HAP-1 (cell line): ENCODE data around the gene MAGI3.

ENCODE experiments used
- DNase-seq, 2 experiments: peaks; one replicate each; pipeline ENCODE4 v3.0.0-alpha.2; 2016 to 2020; ENCODE audit warnings: low spot score in 2 of 2
- H3K27me3 ChIP-seq: fragments of 250-450 bp; sonication (Bioruptor Pico); 2 replicates; pipeline ENCODE4 v1.5.1; 2020; ENCODE audit warnings: low read depth, mild to moderate bottlenecking, moderate library complexity
- H3K36me3 ChIP-seq: fragments of 250-450 bp; sonication (Bioruptor Pico); replicated peaks from 2 replicates; pipeline ENCODE4 v1.5.1; 2020; ENCODE audit warnings: mild to moderate bottlenecking
- H3K4me1 ChIP-seq: fragments of 250-450 bp; sonication (Bioruptor Pico); 2 replicates; pipeline ENCODE4 v1.5.1; 2020; ENCODE audit warnings: mild to moderate bottlenecking
- H3K4me3 ChIP-seq: fragments of 250-450 bp; sonication (Bioruptor Pico); 2 replicates; pipeline ENCODE4 v1.5.1; 2020; ENCODE audit warnings: mild to moderate bottlenecking, moderate library complexity
- H3K9me3 ChIP-seq: fragments of 250-450 bp; sonication (Bioruptor Pico); 2 replicates; pipeline ENCODE4 v1.5.1; 2020; ENCODE audit warnings: mild to moderate bottlenecking, moderate library complexity
- in situ Hi-C: fragments of 300-500 bp; cut with MboI; formaldehyde crosslinking; loops from 3 replicates; pipeline ENCODE4 v1.14.3; 2020; ENCODE audit warnings: low sequenced_read_pairs, inconsistent platforms, mixed read lengths

The MAGI3 gene

DNA sequence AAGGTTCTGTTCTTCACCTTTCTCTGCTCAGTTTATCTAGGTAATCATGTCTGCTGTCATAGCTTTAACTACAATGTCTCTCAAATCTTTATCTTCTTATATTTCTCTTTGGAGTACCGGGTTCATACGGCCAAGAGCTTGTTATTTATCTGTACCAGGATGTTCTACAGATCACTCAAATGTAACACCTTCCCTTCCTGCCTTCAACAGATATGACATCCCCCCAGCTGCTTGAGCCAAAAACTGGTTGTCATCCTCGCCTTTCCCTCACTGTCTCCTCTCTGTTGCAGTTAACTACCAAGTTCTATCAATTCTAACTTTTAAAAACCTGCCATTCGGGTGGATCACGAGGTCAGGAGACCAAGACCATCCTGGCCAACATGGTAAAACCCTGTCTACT is 220.1 kb downstream of the MAGI3 start:
- Histone ChIP-seq H3K36me3 (no peaks in the 10 kb centered on the region), H3K9me3 (no peaks in the 10 kb centered on the region), H3K4me3 (no peak overlapping the region), H3K4me1 (peaks cover 7% of the 10 kb centered on the region), H3K27me3 (0 out of 2 replicates have a peak, but pooled peaks cover 2% of the 10 kb centered on the region)
- no peak for DNase-seq
- in situ Hi-C loops, result no loop called here

GRCh38 chr1:113615425-113615824 is 225.1 kb downstream of the MAGI3 start:
- Histone ChIP-seq H3K9me3 (no peaks in the 10 kb centered on the region), H3K4me3 (no peak overlapping the region), H3K36me3 (no peaks in the 10 kb centered on the region), H3K4me1 (peaks cover 23% of the 10 kb centered on the region), H3K27me3 (0 out of 2 replicates have a peak, but pooled peaks cover 2% of the 10 kb centered on the region)
- DNase-seq, result peak in 1 of 2 experiments; percentile 72
- in situ Hi-C loops, result no loop called here

DNA sequence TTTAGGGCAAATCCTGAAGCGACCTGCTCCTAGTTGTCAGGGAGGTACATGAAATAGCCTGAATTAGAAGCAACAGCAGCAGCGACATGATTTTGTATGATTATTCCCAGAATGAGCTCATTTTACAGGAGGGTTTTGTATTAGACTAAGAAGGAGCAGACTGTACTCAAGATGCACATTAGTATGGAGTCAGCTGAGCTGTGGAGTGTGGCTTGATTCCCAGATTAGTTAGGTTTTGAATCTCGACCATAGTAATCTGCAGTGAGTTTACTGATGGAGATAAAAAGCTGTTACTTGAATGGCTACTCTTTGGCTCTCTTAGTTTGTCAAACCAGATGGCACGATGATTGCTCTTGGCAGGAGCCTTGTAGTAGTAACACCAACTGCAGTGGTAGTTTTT is 225.8 kb downstream of the MAGI3 start:
- Histone ChIP-seq H3K4me1 (peaks cover 23% of the 10 kb centered on the region), H3K27me3 (0 out of 2 replicates have a peak, but pooled peaks cover 2% of the 10 kb centered on the region), H3K9me3 (no peaks in the 10 kb centered on the region), H3K4me3 (no peak overlapping the region), H3K36me3 (no peaks in the 10 kb centered on the region)
- in situ Hi-C loops, result no loop called here
- DNase-seq, result peak in 1 of 2 experiments; percentile 19

DNA sequence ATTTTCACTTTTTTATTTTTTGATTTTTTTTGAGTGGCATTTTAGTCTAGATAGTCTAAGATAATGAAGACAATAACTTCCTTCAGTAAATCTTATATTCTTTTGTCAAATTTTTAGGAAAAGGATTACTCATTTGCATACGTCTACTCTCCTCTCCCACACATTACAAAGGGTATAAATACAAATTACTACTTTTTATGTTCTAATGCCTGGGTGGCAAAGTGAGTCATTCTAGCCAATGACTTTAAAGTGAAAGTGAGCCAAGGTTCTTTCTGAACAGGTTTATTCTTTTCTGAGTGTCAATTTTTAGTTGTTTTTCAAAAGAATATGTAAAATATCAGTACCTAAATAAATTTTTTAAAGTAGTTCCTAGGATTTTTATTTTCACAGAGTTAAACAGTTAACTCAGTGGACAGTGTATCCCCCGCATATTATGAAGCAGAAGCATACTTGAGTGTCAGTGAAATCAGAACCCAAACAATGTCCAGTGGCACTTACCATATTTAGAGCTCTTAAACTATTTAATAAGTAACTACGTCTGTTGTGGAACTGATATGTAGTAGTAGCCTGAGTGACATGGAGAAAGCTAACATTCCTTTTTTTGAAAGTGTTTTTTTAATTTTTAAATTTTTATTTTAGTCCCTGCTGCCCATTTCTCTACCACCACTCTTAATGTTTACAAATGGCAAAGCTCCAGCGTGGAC is 227.3 kb downstream of the MAGI3 start:
- Histone ChIP-seq H3K27me3 (0 out of 2 replicates have a peak, but pooled peaks cover 2% of the 10 kb centered on the region), H3K4me1 (peaks cover 23% of the 10 kb centered on the region), H3K9me3 (no peaks in the 10 kb centered on the region), H3K36me3 (no peaks in the 10 kb centered on the region), H3K4me3 (no peak overlapping the region)
- in situ Hi-C loops, result no loop called here
- no peak for DNase-seq

- Histone ChIP-seq H3K36me3 (no peaks in the 10 kb centered on the region), H3K9me3 (0 out of 2 replicates have a peak, but pooled peaks cover 3% of the 10 kb centered on the region), H3K27me3 (no peaks in the 10 kb centered on the region), H3K4me3 (no peak overlapping the region), H3K4me1 (no peaks in the 10 kb centered on the region)
- DNase-seq, result no peak
- in situ Hi-C loops, result no loop called here
Measured at GRCh38 chr1:113628997-113629396, 238.7 kb downstream of the MAGI3 start.

- H3K27me3 ChIP-seq, result no peaks in the 10 kb centered on the region
- no peaks in the 10 kb centered on the region for H3K4me1 ChIP-seq
- H3K36me3 ChIP-seq, result no peaks in the 10 kb centered on the region
- DNase-seq, result no peak
- in situ Hi-C loops, result no loop called here
- no peak overlapping the region for H3K4me3 ChIP-seq
- 0 out of 2 replicates have a peak, but pooled peaks cover 3% of the 10 kb centered on the region for H3K9me3 ChIP-seq
Measured at GRCh38 chr1:113630340-113631327, 240.3 kb downstream of the MAGI3 start.

GRCh38 chr1:113641396-113641795 is 251.1 kb downstream of the MAGI3 start:
- Histone ChIP-seq H3K4me3 (no peak overlapping the region), H3K27me3 (no peaks in the 10 kb centered on the region), H3K9me3 (no peaks in the 10 kb centered on the region), H3K4me1 (no peaks in the 10 kb centered on the region), H3K36me3 (no peaks in the 10 kb centered on the region)
- in situ Hi-C loops, result no loop called here
- no peak for DNase-seq

DNA sequence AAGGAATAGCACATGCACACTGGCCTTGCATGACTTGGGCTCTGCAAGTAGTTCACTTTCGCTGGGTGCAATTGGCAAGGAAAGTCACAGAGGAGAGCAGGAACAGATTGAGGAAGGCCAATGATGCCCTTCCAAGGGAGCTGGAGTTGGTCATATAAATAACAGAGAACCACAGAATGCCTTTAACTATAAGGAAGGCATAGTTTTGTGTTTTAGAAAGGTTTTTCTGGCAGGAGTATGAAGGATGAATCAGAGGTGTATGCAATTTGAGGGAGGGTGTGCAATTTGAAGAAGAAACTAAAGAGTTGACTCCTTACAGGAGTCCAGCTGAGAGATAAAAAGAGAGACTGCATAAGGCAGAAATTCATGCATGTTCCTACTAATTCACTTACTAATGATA is 256.8 kb downstream of the MAGI3 start:
- in situ Hi-C loops, result no loop called here
- Histone ChIP-seq H3K4me3 (no peak overlapping the region), H3K4me1 (no peaks in the 10 kb centered on the region), H3K9me3 (no peaks in the 10 kb centered on the region), H3K27me3 (no peaks in the 10 kb centered on the region), H3K36me3 (no peaks in the 10 kb centered on the region)
- no peak for DNase-seq

DNA sequence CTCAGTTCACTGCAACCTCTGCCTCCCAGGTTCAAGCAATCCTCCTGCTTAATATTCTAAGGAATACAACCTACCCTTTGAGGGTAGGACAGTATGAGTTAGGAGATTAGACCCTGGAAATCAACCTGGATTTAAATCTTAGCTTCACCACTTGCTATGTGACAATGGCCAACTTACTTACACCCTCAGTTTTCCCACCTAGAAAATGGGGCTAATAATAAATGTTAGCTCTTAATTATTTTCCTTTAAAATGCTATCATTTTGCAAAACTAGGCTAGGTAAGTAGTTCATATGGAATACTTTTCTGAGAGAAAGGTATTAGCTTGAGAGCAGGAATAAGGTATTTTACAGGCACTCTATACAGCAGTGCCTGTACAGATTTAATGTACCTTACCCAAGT is 258.2 kb downstream of the MAGI3 start:
- Histone ChIP-seq H3K4me1 (no peaks in the 10 kb centered on the region), H3K4me3 (no peak overlapping the region), H3K36me3 (no peaks in the 10 kb centered on the region), H3K9me3 (no peaks in the 10 kb centered on the region), H3K27me3 (no peaks in the 10 kb centered on the region)
- DNase-seq, result no peak
- in situ Hi-C loops, result no loop called here

- DNase-seq, result no peak
- in situ Hi-C loops, result no loop called here
Measured at GRCh38 chr1:113652771-113653170, 262.5 kb downstream of the MAGI3 start.

DNA sequence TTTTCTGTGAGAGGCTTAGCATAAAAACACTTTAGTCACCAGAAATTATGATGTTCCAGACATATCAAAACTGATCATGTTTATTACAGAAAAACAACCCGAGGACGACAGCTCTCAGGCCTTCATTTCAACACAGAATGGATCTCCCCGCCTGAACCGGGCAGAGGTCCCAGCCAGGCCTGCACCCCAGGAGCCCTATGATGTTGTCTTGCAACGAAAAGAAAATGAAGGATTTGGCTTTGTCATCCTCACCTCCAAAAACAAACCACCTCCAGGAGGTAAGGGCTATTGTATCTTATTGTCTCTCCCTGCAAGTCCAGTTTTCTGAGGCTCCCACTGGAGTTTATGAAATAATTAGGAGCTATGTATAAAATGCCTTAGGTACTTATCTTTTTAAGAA is 263.4 kb downstream of the MAGI3 start:
- in situ Hi-C loops, result no loop called here
- Histone ChIP-seq H3K4me3 (no peak overlapping the region), H3K36me3 (no peaks in the 10 kb centered on the region), H3K27me3 (no peaks in the 10 kb centered on the region), H3K4me1 (no peaks in the 10 kb centered on the region), H3K9me3 (no peaks in the 10 kb centered on the region)
- DNase-seq, result no peak

More at GRCh38 chr1:113652771-113653170, 262.5 kb downstream of the MAGI3 start:
- no peaks in the 10 kb centered on the region for H3K27me3 ChIP-seq
- no peaks in the 10 kb centered on the region for H3K36me3 ChIP-seq
- no peak overlapping the region for H3K4me3 ChIP-seq
- H3K4me1 ChIP-seq, result no peaks in the 10 kb centered on the region
- no peaks in the 10 kb centered on the region for H3K9me3 ChIP-seq

GRCh38 chr1:113654883-113655282 is 264.6 kb downstream of the MAGI3 start:
- no peak overlapping the region for H3K4me3 ChIP-seq
- no peaks in the 10 kb centered on the region for H3K9me3 ChIP-seq
- no peaks in the 10 kb centered on the region for H3K4me1 ChIP-seq
- in situ Hi-C loops, result no loop called here
- no peaks in the 10 kb centered on the region for H3K36me3 ChIP-seq
- DNase-seq, result no peak
- H3K27me3 ChIP-seq, result no peaks in the 10 kb centered on the region

- in situ Hi-C loops, result no loop called here
- Histone ChIP-seq H3K4me3 (no peak overlapping the region), H3K27me3 (no peaks in the 10 kb centered on the region), H3K9me3 (no peaks in the 10 kb centered on the region), H3K36me3 (no peaks in the 10 kb centered on the region), H3K4me1 (no peaks in the 10 kb centered on the region)
- no peak for DNase-seq
Measured at GRCh38 chr1:113657126-113657525, 266.8 kb downstream of the MAGI3 start.

DNA sequence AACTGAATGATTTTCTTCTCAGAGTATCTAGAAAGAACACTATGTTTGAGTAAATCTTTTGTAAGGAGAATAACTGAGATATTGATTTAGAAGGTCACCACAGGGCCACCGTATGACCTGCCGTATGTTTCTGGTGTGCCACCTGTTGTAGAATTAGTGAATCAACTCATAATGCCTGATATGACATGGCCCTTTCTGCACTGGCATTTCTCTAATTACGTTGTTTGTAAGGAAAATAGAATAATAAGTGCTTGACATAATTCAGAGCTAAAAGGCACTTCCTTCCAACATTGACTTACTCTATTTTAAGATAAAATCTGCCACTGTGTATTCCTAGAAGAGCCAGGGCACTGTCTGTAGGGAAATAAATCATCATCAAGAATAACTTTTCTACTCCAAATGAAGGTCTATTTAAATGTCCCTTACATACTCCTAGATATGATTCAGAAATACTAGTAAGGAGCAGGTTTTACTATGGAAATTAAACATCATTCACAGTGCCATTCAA is 267.3 kb downstream of the MAGI3 start:
- Histone ChIP-seq H3K4me3 (no peak overlapping the region), H3K27me3 (no peaks in the 10 kb centered on the region), H3K36me3 (no peaks in the 10 kb centered on the region), H3K9me3 (no peaks in the 10 kb centered on the region), H3K4me1 (no peaks in the 10 kb centered on the region)
- DNase-seq, result no peak
- in situ Hi-C loops, result no loop called here
